Adrenal gland (tissue), 12 donors: ENCODE results near the gene AGAP3. TPM values are rescaled to one million over a fixed set of nuclear protein-coding genes. Genes with fewer than 3 reads are reported as not detected.

Source experiments
- DNase-seq, 7 donors: peaks; one replicate each; pipeline ENCODE4 v3.0.0-alpha.2; 2019 to 2020
- H3K27ac ChIP-seq, 5 donors: fragments of 200-600 bp; sonication (generic) in 4 of 5; 1 replicate in 3 of 5; 2 replicates in 2 of 5; pipeline versions ENCODE4 v1.5.1 to v1.8.0; 2016 to 2020; ENCODE audit warnings: mild to moderate bottlenecking in 1 of 5
- H3K27me3 ChIP-seq: fragments of 200-600 bp; 2 replicates; pipeline ENCODE4 v1.8.0; 2021
- H3K36me3 ChIP-seq, 2 donors: fragments of 200-600 bp; replicated peaks in 1 of 2; 1 replicate in 1 of 2; 2 replicates in 1 of 2; pipeline versions ENCODE4 v1.5.1 to v1.8.0; 2018 to 2022
- H3K4me1 ChIP-seq, 2 donors: fragments of 200-600 bp; replicated peaks in 1 of 2; 1 replicate in 1 of 2; 2 replicates in 1 of 2; pipeline versions ENCODE4 v1.5.1 to v1.8.0; 2018 to 2021
- H3K4me3 ChIP-seq, 4 donors: fragments of 200-600 bp; sonication (generic) in 3 of 4; one replicate each; pipeline ENCODE4 v1.5.1; 2016 to 2018
- H3K9me3 ChIP-seq, 3 donors: fragments of 200-600 bp; sonication (generic) in 1 of 3; replicated peaks in 1 of 3; 1 replicate in 2 of 3; 2 replicates in 1 of 3; pipeline versions ENCODE4 v1.5.1 to v1.8.0; 2016 to 2021
- POLR2A ChIP-seq, 2 donors: fragments of 450-650 bp; IDR thresholded peaks; one replicate each; pipeline ENCODE4 v1.6.1; 2017; ENCODE audit warnings: antibody characterized with exemption in 2 of 2, mild to moderate bottlenecking in 2 of 2, moderate library complexity in 1 of 2
- WGBS, 4 donors: extraction: QIAGEN DNeasy Blood & Tissue Kit in 2 of 4; methylation state at CpG; one replicate each; pipeline versions ENCODE4 v1.1.5 to v1.1.7; 2013 to 2017; 5-methylcytosine and 5-hydroxymethylcytosine counted together
- intact Hi-C, 2 donors: fragments of 100-400 bp; cut with DNase I; formaldehyde crosslinking; loops; one replicate each; pipeline versions ENCODE4 v1.14.1 to v1.15.0; 2022 to 2023
- polyA plus RNA-seq, 3 donors: library from polyadenylated mRNA; stranded (reverse); fragments of 200-250 nt in 2 of 3; fragments of 350-450 nt in 1 of 3; fragmentation: Illumina TruSeq in 1 of 3; extraction: RNeasy Lipid Tissue Mini Kit (QIAGEN cat#74804) in 1 of 3; gene quantifications; one replicate each; pipeline ENCODE4 v1.2.3, GENCODE V29; 2013 to 2014
- total RNA-seq, 9 donors: library from RNA; depleted of rRNA in 4 of 9; stranded (reverse); fragments of >200 nt in 4 of 9; fragments of 120-200 nt in 1 of 9; fragmentation: NEBNext Ultra II Directional in 1 of 9; extraction: Animal tissue kit (Norgen Biotek cat#: 25700) in 1 of 9; gene quantifications; one replicate each; pipeline versions ENCODE4 v1.1.0 to v1.2.4, GENCODE V29; 2013 to 2023
- TF ChIP-seq, protein P1 (sequence below), 6 experiments: fragments of 450-650 bp in 4 of 6; fragments of 200-600 bp in 2 of 6; sonication (generic) in 1 of 6; IDR thresholded peaks; 1 replicate in 5 of 6; 2 replicates in 1 of 6; pipeline versions ENCODE4 v1.5.1 to v1.8.0; 2016 to 2021; ENCODE audit warnings: antibody characterized with exemption in 6 of 6, mild to moderate bottlenecking in 2 of 6, moderate library complexity in 1 of 6
- donor health status: healthy with polysubstance abuse.
- donor health status: Bipolar disorder and iron deficiency.
- donor health status: DM: yes; HTN: yes; CAD: no.
- donor health status: DM: no; HTN: no; CAD: no.
- donor health status: DM: no; HTN: no; CAD: no.
- donor health status: DM: yes; HTN: yes; CAD: no.

The AGAP3 gene
- total and polyA plus RNA-seq, 12 donors = 17.2 to 236 (median 50.9) TPM

GRCh38 chr7:151068069-151068773 is 18.1 kb upstream of the AGAP3 start:
- 86 to 91% (median 89%) methylated on average over 10 to 12 of the region's 12 CpGs for WGBS, 4 donors
- Histone ChIP-seq H3K4me3 (no peak overlapping the region), H3K9me3 (no peaks in the 10 kb centered on the region), H3K36me3 (peaks cover 0 to 93% of the 10 kb centered on the region in 2 donors), H3K27ac (no peak overlapping the region), H3K4me1 (peaks cover 0 to 4% of the 10 kb centered on the region in 2 donors), H3K27me3 (no peaks in the 10 kb centered on the region)
- DNase-seq = no peak
- intact Hi-C loops = no loop called here
- TF ChIP-seq, protein P1, sequence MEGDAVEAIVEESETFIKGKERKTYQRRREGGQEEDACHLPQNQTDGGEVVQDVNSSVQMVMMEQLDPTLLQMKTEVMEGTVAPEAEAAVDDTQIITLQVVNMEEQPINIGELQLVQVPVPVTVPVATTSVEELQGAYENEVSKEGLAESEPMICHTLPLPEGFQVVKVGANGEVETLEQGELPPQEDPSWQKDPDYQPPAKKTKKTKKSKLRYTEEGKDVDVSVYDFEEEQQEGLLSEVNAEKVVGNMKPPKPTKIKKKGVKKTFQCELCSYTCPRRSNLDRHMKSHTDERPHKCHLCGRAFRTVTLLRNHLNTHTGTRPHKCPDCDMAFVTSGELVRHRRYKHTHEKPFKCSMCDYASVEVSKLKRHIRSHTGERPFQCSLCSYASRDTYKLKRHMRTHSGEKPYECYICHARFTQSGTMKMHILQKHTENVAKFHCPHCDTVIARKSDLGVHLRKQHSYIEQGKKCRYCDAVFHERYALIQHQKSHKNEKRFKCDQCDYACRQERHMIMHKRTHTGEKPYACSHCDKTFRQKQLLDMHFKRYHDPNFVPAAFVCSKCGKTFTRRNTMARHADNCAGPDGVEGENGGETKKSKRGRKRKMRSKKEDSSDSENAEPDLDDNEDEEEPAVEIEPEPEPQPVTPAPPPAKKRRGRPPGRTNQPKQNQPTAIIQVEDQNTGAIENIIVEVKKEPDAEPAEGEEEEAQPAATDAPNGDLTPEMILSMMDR (IDR thresholded peaks at IDR 0.05) = no peak
- no peak for TF ChIP-seq POLR2A (IDR thresholded peaks at IDR 0.05)

GRCh38 chr7:151069841-151070573 is 16.3 kb upstream of the AGAP3 start:
- WGBS, 4 donors = 89 to 94% (median 92%) methylated on average over 3 to 17 of the region's 17 CpGs
- no peaks in the 10 kb centered on the region for H3K27me3 ChIP-seq
- H3K4me3 ChIP-seq = no peak overlapping the region
- H3K36me3 ChIP-seq = peaks cover 0 to 100% of the 10 kb centered on the region in 2 donors
- intact Hi-C loops = no loop called here
- no peak overlapping the region for H3K27ac ChIP-seq
- no peak for DNase-seq
- no peak for TF ChIP-seq POLR2A (IDR thresholded peaks at IDR 0.05)
- TF ChIP-seq, protein P1 (IDR thresholded peaks at IDR 0.05) = no peak
- H3K4me1 ChIP-seq = no peaks in the 10 kb centered on the region
- H3K9me3 ChIP-seq = no peaks in the 10 kb centered on the region

GRCh38 chr7:151070574-151070960 is 15.7 kb upstream of the AGAP3 start:
- Histone ChIP-seq H3K9me3 (no peaks in the 10 kb centered on the region), H3K36me3 (peaks cover 0 to 100% of the 10 kb centered on the region in 2 donors), H3K4me1 (no peaks in the 10 kb centered on the region), H3K27ac (no peak overlapping the region), H3K4me3 (no peak overlapping the region), H3K27me3 (no peaks in the 10 kb centered on the region)
- 87 to 94% (median 89%) methylated on average over 3 to 15 of the region's 15 CpGs for WGBS, 4 donors
- TF ChIP-seq, protein P1 (IDR thresholded peaks at IDR 0.05) = no peak
- no peak for TF ChIP-seq POLR2A (IDR thresholded peaks at IDR 0.05)
- intact Hi-C loops = no loop called here
- DNase-seq = no peak

GRCh38 chr7:151071032-151071866 is 15.0 kb upstream of the AGAP3 start:
- 92 to 97% (median 95%) methylated on average over 20 to 39 of the region's 39 CpGs for WGBS, 4 donors
- H3K4me1 ChIP-seq = no peaks in the 10 kb centered on the region
- no peaks in the 10 kb centered on the region for H3K27me3 ChIP-seq
- H3K36me3 ChIP-seq = peaks cover 0 to 93% of the 10 kb centered on the region in 2 donors
- intact Hi-C loops = no loop called here
- TF ChIP-seq POLR2A (IDR thresholded peaks at IDR 0.05) = no peak
- TF ChIP-seq, protein P1 (IDR thresholded peaks at IDR 0.05) = no peak
- no peaks in the 10 kb centered on the region for H3K9me3 ChIP-seq
- H3K4me3 ChIP-seq = no peak overlapping the region
- no peak for DNase-seq
- H3K27ac ChIP-seq = no peak overlapping the region
